Measurements from ENCODE around the gene GZMH.
"Not testable (repeated sequence)": the region's sequence is repeated elsewhere in the genome, so short reads cannot be mapped to it uniquely, and the experiment has no call there.

The GZMH gene

DNA sequence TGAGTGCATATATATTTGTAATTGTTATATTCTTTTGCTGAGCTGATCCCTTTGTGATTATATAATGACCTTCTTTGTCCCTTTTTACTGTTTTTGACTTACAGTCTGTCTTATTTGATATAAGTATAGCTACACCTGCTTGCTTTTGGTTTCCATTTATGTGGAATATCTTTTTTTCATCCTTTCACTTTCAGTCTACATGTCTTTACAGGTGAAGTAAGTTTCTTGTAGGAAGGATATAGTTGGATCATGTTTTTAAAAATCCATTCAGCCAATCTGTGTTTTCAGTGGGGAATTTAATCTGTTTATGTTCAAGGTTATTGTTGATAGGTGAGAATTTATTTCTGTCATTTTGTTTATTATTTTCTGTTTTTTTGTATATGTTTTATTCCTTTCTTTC lies 12.1 kb downstream of the GZMH start:
- DNase-seq (ENCODE audit: insufficient read length, low spot score) (no peak), FAIRE-seq (peak; percentile 54)

DNA sequence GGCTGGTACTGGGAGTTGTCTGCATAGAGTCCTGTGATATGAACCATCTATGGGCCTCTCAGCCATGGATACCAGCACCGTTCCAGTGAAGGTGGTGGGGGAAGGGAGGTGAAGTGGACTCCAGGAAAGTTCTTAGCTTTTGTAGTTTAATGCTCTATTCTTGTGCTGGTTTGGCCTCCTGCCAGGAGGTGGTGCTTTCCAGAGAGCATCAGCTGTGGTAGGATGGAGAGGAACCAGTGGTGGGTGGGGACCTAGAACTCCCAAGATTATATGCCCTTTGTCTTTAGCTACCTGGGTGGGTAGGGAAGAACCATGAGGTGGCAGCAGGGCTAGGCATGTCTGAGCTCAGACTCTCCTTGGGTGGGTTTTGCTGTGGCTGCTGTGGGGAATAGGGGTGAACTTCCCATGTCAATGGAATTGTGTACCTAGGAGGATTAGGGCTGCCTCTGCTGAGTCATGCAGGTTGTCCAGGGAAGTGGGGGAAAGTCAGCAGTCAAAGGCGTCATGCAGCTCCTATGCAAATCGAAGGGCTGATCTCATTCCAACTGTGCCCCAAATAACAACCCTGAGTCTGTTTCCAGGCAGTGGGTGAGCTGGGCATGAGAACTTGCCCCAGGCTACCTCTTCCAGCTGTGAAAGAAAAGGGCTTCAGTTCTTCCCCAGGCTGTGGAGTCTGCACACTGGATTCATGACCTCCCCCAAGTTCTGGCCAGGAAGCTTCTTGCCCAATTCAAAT lies 14.2 kb downstream of the GZMH start:
- DNase-seq (ENCODE audit: insufficient read length, low spot score): no peak
- no peak for FAIRE-seq

DNA sequence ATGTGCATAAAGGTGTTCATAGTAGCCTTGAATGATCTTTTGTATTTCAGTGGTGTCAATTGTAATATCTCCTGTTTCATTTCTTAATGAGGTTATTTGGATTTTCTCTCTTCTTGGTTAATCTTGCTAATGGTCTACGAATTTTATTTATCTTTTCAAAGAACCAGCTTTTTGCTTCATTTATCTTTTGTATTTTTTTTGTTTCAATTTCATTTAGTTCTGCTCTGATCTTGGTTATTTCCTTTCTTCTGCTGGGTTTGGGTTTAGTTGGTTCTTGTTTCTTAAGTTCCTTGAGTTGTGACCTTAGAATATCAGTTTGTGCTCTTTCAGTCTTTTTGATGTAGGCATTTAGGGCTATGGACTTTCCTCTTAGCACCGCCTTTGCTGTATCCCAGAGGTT lies 18.5 kb downstream of the GZMH start:
- not testable (repeated sequence) for DNase-seq (ENCODE audit: insufficient read length, low spot score); FAIRE-seq

DNA sequence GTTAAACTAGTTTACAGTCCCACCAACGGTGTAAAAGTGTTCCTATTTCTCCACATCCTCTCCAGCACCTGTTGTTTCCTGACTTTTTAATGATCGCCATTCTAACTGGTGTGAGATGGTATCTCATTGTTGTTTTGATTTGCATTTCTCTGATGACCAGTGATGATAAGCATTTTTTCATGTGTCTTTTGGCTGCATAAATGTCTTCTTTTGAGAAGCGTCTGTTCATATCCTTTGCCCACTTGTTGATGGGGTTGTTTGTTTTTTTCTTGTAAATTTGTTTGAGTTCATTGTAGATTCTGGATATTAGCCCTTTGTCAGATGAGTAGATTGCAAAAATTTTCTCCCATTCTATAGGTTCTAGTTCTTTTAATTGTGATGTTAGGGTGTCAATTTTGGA lies 25.1 kb downstream of the GZMH start:
- DNase-seq (ENCODE audit: insufficient read length, low spot score); FAIRE-seq: not testable (repeated sequence)

- FAIRE-seq (no peak), DNase-seq (ENCODE audit: insufficient read length, low spot score) (no peak)
Measured at GRCh38 chr14:24578558-24578957, 30.9 kb downstream of the GZMH start.

- DNase-seq (ENCODE audit: insufficient read length, low spot score) (no peak), FAIRE-seq (no peak)
Measured at GRCh38 chr14:24576771-24577170, 32.7 kb downstream of the GZMH start.

- DNase-seq (ENCODE audit: insufficient read length, low spot score) (no peak), FAIRE-seq (no peak)
Measured at GRCh38 chr14:24576182-24576581, 33.3 kb downstream of the GZMH start, which contains the start of gene CTSG. Gene CTSG, minus strand, starts transcription at chr14:24576250. Its CDS starts 27 bp downstream, at chr14:24576223.

DNA sequence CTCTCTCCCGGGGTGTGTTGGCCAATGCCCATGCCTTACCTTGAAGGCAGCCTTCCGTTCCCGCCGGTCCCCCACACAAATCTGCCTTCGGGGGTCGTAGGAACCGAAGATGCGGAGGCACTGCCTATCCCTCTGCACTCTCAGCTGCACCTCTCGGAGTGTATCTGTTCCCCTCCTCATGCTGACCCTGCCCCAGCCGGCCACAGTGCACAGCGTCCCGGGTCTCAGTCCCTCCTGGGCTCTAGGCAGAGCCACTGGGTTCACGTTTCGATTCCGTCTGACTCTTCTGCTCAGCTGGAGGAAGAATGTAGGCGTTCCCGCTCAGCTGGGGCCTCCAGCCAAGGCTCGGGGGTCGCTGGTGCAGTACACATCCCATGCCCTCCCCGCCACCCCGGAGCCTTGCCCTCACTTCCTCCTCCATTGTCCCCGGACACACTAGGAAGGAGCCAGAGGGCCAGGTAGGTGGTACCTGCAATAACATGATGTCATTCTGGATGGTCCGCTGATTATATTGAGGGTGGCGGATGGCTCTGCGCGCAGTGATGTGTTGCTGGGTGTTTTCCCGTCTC lies 35.2 kb downstream of the GZMH start:
- no peak for FAIRE-seq

DNA sequence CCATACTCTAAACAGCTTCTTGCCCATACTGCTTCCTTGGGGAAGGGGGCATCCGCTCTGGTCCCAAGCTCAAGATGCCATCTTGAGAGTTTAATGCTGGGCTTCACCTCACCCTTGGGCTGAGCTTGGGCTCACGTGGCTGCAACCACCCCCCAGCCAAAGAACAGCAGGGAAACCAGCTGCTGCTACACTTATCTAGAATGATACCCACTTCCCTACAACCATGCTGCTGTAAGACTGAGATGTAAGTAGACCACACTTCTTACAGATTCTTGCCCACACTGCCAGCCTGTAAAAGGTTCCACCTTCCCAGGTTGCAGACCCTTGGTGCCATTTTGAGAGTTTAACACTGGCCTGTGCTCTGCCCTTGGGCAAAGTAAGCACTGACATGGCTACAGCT lies 43.2 kb downstream of the GZMH start:
- DNase-seq (ENCODE audit: insufficient read length, low spot score): no peak
- FAIRE-seq: no peak

More for the DNA sequence above, 35.2 kb downstream of the GZMH start:
- no peak for DNase-seq (ENCODE audit: insufficient read length, low spot score)

- FAIRE-seq (no peak), DNase-seq (ENCODE audit: insufficient read length, low spot score) (no peak)
Measured at GRCh38 chr14:24565766-24566165, 43.7 kb downstream of the GZMH start.

DNA sequence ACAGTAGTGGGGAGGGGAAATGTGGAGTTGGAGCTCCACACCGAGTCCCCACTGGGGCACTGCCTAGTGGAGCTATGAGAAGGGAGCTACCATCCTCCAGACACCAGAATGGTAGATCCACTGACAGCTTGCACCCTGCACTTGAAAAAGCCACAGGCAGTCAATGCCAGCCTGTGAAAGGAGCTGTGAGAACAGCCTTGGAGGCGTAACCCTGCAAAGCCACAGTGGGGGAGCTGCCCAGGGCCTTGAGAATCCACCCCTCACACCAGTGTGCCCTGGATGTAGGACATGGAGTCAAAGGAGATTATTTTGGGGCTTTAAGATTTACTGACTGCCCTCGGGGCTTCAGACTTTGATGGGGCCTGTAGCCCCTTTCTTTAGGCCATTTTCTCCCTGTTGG lies 46.0 kb downstream of the GZMH start:
- no peak for FAIRE-seq

GRCh38 chr14:24556756-24557155 lies 52.7 kb downstream of the GZMH start:
- FAIRE-seq: no peak
- no peak for DNase-seq (ENCODE audit: insufficient read length, low spot score)

More for the DNA sequence above, 46.0 kb downstream of the GZMH start:
- DNase-seq (ENCODE audit: insufficient read length, low spot score): no peak

Data from GM19239 (cell line).